Coronary artery (tissue), 2 donors: ENCODE data around the gene RASSF6.
"Not testable (repeated sequence)": the region's sequence is repeated elsewhere in the genome, so short reads cannot be mapped to it uniquely, and the experiment has no call there.

ENCODE experiments used
- DNase-seq: peaks from one replicate; pipeline ENCODE4 v3.0.0-alpha.2; 2017; ENCODE audit warnings: low spot score
- H3K27ac ChIP-seq, 2 donors: fragments of 200-600 bp; sonication (generic); one replicate each; pipeline ENCODE4 v1.5.1; 2016 to 2019
- H3K4me3 ChIP-seq: fragments of 200-600 bp; sonication (generic); 2 replicates; pipeline ENCODE4 v1.5.1; 2016; ENCODE audit warnings: mild to moderate bottlenecking, moderate library complexity
- TF ChIP-seq, protein P1 (sequence below): fragments of 200-600 bp; sonication (generic); IDR thresholded peaks from one replicate; pipeline ENCODE4 v1.5.1; 2019; ENCODE audit warnings: antibody characterized with exemption

The RASSF6 gene

DNA sequence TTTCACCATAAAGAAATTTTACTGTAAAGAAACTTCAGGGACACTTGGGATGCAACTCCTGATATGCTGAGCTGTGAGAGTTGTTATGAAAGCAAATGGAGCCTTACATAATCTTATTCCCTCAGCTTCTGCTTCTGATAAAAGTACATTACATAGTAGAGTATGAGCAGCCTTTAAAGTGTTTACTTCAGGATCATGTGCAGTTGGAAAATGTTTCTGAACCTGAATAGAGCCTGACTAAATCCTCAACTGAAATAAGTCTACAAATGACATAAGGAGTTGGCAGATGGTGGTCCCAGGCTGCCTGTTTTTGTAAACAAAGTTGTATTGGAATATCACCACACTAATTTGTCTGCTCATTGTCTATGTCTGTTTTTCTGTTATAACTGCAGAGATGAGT, 19.3 kb downstream of the RASSF6 start:
- Histone ChIP-seq H3K4me3 (no peak overlapping the region), H3K27ac (no peak overlapping the region)
- TF ChIP-seq, protein P1, sequence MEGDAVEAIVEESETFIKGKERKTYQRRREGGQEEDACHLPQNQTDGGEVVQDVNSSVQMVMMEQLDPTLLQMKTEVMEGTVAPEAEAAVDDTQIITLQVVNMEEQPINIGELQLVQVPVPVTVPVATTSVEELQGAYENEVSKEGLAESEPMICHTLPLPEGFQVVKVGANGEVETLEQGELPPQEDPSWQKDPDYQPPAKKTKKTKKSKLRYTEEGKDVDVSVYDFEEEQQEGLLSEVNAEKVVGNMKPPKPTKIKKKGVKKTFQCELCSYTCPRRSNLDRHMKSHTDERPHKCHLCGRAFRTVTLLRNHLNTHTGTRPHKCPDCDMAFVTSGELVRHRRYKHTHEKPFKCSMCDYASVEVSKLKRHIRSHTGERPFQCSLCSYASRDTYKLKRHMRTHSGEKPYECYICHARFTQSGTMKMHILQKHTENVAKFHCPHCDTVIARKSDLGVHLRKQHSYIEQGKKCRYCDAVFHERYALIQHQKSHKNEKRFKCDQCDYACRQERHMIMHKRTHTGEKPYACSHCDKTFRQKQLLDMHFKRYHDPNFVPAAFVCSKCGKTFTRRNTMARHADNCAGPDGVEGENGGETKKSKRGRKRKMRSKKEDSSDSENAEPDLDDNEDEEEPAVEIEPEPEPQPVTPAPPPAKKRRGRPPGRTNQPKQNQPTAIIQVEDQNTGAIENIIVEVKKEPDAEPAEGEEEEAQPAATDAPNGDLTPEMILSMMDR: no peak
- DNase-seq: no peak

DNA sequence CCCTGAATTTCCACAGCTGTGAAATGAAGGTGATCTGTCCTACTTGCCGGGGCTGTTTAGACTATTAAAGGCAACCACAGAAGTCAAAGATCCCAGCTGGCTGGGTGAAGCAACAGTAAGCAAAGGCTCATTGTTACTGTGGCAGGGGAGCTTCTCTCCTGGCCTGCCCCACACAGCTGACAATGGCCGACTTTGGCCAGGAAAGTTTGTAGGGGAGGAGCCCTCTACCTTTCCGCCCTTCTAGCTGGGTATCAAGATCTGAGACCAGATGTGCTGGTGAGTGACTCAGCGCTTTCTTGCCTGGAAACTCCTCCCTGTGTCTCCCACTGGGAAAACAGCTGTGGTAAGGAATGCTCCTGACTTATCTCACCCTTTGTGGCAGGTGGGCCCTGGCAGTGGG, 21.1 kb downstream of the RASSF6 start:
- no peak for DNase-seq
- Histone ChIP-seq H3K27ac (no peak overlapping the region), H3K4me3 (no peak overlapping the region)
- TF ChIP-seq, protein P1: no peak

DNA sequence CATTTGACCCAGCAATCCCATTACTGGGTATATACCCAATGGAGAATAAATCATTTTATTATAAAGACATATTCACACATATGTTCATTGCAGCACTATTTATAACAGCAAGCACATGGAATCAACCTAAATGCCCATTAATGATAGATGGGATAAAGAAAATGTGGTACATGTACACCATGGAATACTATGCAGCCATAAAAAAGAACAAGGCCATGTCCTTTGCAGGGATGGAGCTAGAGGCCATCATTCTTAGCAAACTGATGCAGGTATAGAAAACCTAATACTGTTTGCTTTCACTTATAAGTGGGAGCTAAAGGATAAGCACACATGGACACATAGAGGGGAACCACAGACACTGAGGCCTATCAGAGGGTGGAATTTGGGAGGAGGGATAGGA, 22.6 kb downstream of the RASSF6 start:
- no peak for DNase-seq

DNA sequence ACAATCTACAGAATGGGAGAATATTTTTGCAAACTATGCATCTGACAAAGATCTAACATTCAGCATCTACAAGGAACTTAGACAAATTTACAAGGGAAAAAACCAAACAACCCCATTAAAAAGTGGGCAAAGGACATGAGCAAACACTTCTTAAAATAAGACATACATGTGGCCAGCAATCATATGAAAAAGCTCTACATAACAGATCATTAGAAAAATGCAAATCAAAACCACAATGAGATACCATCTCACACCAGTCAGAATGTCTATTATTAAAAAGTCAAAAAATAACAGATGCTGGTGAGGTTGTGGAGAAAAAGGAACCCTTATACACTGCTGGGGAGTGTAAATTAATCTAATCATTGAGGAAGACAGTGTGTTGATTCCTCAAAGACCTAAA, 23.1 kb downstream of the RASSF6 start:
- DNase-seq, H3K27ac ChIP-seq, H3K4me3 ChIP-seq: not testable (repeated sequence)

More for the DNA sequence above, 22.6 kb downstream of the RASSF6 start:
- TF ChIP-seq, protein P1: no peak
- Histone ChIP-seq H3K4me3 (no peak overlapping the region), H3K27ac (no peak overlapping the region)

DNA sequence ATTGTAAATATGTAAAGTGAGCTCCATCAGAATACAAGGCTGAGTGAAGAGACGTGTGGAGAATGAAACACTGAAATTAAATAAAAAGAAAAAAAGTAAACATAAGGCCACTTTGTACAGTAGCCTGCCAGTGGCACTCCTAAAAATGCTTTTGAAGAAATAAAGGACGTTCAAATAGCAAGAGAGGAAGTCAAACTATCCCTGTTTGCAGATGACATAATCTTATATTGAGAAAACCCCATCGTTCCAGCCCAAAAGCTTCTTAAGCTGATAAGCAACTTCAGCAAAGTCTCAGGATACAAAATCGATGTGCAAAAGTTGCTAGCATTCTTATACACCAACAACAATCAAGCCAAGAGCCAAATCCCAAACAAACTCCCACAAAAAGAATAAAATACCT, 24.2 kb downstream of the RASSF6 start:
- Histone ChIP-seq H3K27ac (no peak overlapping the region), H3K4me3 (no peak overlapping the region)
- TF ChIP-seq, protein P1: no peak
- DNase-seq: no peak

DNA sequence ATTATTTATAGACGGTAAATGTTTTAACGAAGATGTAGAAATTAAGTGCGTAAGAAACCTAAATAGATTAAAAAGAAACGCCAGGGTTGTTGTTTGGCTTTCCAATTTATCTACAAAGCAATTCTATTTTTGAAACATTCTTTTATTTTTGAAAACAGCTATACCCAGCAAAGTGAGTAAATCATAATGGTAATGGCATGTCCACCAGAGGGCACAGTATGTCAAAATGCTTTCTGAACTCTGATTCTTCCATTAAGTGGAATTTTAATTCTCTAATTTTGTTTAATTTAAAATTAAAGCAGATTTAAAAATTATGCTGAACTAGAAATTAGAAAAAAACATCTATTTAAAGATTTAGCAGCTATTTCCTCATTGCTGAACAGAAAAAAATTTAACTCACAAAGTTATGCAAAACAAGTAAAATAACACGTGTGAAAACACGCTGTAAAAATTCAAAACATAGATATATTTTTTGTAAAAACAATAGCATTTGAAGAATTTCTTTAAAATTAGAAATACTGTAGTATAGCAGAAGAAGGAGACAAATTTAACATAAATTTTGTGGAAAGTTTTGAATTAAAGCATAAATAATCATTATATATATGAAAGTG, 26.5 kb downstream of the RASSF6 start:
- Histone ChIP-seq H3K27ac (no peak overlapping the region), H3K4me3 (no peak overlapping the region)
- no peak for DNase-seq
- TF ChIP-seq, protein P1: peak; percentile 27

DNA sequence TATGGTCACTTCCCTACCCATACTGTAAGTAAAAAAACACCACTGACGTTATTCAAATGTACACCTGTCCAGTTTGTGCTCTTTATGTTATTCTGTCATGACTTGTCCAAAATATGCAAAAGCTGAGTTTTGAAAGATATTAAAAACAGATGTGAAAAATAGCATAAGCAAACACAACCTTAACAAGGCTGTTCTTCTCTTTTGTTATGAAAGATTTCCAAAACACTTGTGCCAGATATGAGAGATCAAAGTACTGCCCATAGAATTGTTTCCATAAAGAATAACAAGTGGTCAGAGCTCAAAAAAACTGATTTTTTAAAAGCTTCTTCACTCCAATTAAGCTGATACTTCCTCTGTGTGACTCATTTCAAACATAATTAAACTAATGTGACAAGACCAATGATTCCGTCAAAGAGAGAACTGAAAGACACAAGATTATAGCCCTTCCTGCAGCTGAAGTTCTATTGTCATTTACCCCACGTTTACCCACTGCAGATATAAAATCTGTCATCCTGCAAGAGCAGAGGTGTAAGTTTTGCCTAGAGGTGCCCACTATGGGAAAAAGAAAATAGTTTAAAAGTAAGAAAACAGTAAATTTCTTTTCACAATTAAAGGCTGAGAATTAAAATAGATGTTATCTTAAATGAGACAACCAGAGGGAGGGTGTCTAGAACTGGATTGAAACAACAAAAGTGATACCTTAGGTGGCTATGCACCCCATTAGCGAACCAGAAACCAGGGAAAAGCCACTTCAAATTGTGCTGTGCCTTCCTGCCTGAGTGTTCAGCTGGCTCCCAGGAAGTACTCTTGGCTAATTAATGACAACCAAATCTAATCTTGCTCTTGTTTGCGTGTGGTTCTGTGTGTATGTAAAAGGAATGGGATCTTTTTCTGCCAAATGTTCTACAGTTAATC, 30.1 kb downstream of the RASSF6 start:
- H3K27ac ChIP-seq: no peak overlapping the region
- TF ChIP-seq, protein P1: no peak
- no peak for DNase-seq
- no peak overlapping the region for H3K4me3 ChIP-seq
